NCI-H146 treated with DMSO at 0.1 percent for 48 hours (cell line): Measurements from ENCODE around the gene SHISA2.
A peak's percentile ranks its signal among the peaks of the same experiment; 100 is the strongest.
"Not testable (repeated sequence)": the region's sequence is repeated elsewhere in the genome, so short reads cannot be mapped to it uniquely, and the experiment has no call there.

Experiments
- DNase-seq: peaks from one replicate; lab custom pipeline; 2025; ENCODE audit not compliant: unreplicated experiment; lab: John Stamatoyannopoulos, UW

The SHISA2 gene

GRCh38 chr13:26051657-26052311, at the start of gene SHISA2:
Gene SHISA2 (minus strand): TSS chr13:26052016. CDS start chr13:26050975, 1,041 bp downstream.
- no peak for DNase-seq

- no peak for DNase-seq
Observed at GRCh38 chr13:26095846-26096610, 44.2 kb upstream of the SHISA2 start.

- no peak for DNase-seq
Observed at GRCh38 chr13:26095338-26095737, 43.5 kb upstream of the SHISA2 start.

GRCh38 chr13:26076821-26077220, 25.0 kb upstream of the SHISA2 start:
- DNase-seq = not testable (repeated sequence)

- DNase-seq = no peak
Observed at GRCh38 chr13:26075498-26075897, 23.7 kb upstream of the SHISA2 start.

- DNase-seq = no peak
Observed at GRCh38 chr13:26074706-26075105, 22.9 kb upstream of the SHISA2 start.

- not testable (repeated sequence) for DNase-seq
Observed at GRCh38 chr13:26072335-26072734, 20.5 kb upstream of the SHISA2 start.

- DNase-seq = no peak
Observed at GRCh38 chr13:26071691-26072090, 19.9 kb upstream of the SHISA2 start.

GRCh38 chr13:26069642-26070041, 17.8 kb upstream of the SHISA2 start:
- DNase-seq = not testable (repeated sequence)

GRCh38 chr13:26068372-26068771, 16.6 kb upstream of the SHISA2 start:
- not testable (repeated sequence) for DNase-seq

GRCh38 chr13:26067601-26068000, 15.8 kb upstream of the SHISA2 start:
- no peak for DNase-seq

GRCh38 chr13:26066492-26066891, 14.7 kb upstream of the SHISA2 start:
- DNase-seq = not testable (repeated sequence)

- DNase-seq = peak; percentile 20
Observed at GRCh38 chr13:26062853-26063444, 11.1 kb upstream of the SHISA2 start.

- DNase-seq = no peak
Observed at GRCh38 chr13:26061947-26062346, 10.1 kb upstream of the SHISA2 start.

- no peak for DNase-seq
Observed at GRCh38 chr13:26061256-26061655, 9.4 kb upstream of the SHISA2 start.

- DNase-seq = no peak
Observed at GRCh38 chr13:26060357-26060756, 8.5 kb upstream of the SHISA2 start.

- DNase-seq = no peak
Observed at GRCh38 chr13:26058704-26059103, 6.9 kb upstream of the SHISA2 start.

GRCh38 chr13:26054896-26055295, 3.1 kb upstream of the SHISA2 start:
- no peak for DNase-seq

- no peak for DNase-seq
Observed at GRCh38 chr13:26053418-26053980, 1.7 kb upstream of the SHISA2 start.

GRCh38 chr13:26052337-26052736, 521 bp upstream of the SHISA2 start:
- DNase-seq = no peak

GRCh38 chr13:26051231-26051656, 572 bp downstream of the SHISA2 start:
- no peak for DNase-seq
